Esophagus muscularis mucosa (tissue), 4 donors: ENCODE results near the gene UQCRFS1.

Source experiments
- CTCF ChIP-seq, 3 experiments: fragments of 200-600 bp in 2 of 3; fragments of 450-650 bp in 1 of 3; sonication (generic) in 2 of 3; IDR thresholded peaks; one replicate each; pipeline ENCODE4 v1.5.1; 2017 to 2019; ENCODE audit warnings: antibody characterized with exemption in 3 of 3, mild to moderate bottlenecking in 2 of 3, moderate library complexity in 1 of 3
- EP300 ChIP-seq: sonication (generic); formaldehyde crosslinking; IDR thresholded peaks from one replicate; pipeline ENCODE4 v1.6.1; 2017; ENCODE audit warnings: antibody characterized with exemption
- POLR2A ChIP-seq: fragments of 450-650 bp; IDR thresholded peaks from one replicate; pipeline ENCODE4 v1.6.1; 2017; ENCODE audit warnings: antibody characterized with exemption, moderate library complexity, mild to moderate bottlenecking, low read depth

GRCh38 chr19:29176981-29177754 is 35.8 kb downstream of the UQCRFS1 start:
- TF ChIP-seq POLR2A (no peak), CTCF (IDR thresholded peaks at IDR 0.05) (no peak), EP300 (no peak)
